ENCODE results near the gene AP3M1.

The AP3M1 gene

GRCh38 chr10:74077416-74077815 is 73.2 kb downstream of the AP3M1 start:
- no peak for DNase-seq

DNA sequence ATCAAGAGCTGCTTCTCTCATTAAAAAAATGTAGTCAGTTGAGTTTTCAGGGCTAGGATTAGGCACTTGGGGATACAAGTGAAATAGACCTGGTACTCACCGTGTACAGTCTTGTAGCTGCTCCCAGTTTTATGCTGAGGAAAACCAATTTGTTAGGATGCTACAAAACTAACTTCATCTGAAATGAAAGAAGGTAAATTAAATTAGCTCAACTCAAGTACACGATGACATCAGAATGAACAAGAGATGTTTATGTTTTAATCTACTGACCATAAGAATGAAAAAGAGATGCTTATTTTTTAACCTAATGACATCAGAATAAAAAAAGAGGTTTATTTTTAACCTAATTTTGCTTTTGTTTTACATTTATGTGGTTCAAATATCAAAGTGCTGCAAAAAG is 73.7 kb downstream of the AP3M1 start:
- DNase-seq: no peak

- DNase-seq: no peak
Observed at GRCh38 chr10:74075906-74076305, 74.7 kb downstream of the AP3M1 start.

- no peak for DNase-seq
Observed at GRCh38 chr10:74072503-74072902, 78.1 kb downstream of the AP3M1 start.

DNA sequence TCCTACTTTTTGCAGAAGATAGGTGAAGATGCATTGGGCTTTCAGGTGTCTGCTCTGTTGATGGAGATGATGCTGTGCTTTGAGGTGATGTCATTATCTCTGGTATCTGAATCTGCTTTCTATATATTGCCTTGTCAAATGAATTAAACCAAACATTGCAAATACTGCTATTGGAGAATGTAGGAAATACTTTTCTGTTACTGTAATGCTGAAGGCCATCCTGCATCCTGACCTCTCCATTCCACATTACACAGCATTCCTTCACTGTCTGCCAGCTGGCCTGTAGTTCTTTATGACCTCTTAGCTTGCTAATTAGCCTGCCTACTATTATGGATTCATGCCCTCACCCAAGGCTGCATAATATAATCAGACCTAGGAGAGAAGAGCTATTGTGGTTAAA is 79.5 kb downstream of the AP3M1 start:
- no peak for DNase-seq
